T-cell (primary cell): ENCODE measurements around the gene PDZK1. TPM values are rescaled to one million over a fixed set of nuclear protein-coding genes. Genes with fewer than 3 reads are reported as not detected.
"Not testable (repeated sequence)": the region's sequence is repeated elsewhere in the genome, so short reads cannot be mapped to it uniquely, and the experiment has no call there.

Experiments used
- ATAC-seq, 4 experiments: fragments of 200-7000 bp in 3 of 4; fragments of 150-1000 bp in 1 of 4; cut with Tn5 transposase; replicated peaks in 1 of 4; 1 replicate in 3 of 4; 2 replicates in 1 of 4; pipeline ENCODE4 v1.10.0; 2021; ENCODE audit warnings: moderate library complexity in 3 of 4, mild to moderate bottlenecking in 2 of 4, moderate number of reproducible peaks in 1 of 4
- CTCF ChIA-PET, 2 donors: fragments of 300-600 bp; sonication (Branson Sonifier 250); formaldehyde crosslinking; loops; one replicate each; lab custom pipeline; 2022; ENCODE audit warnings: antibody characterized with exemption in 2 of 2; lab: Charles Lee
- POLR2A ChIA-PET, 2 donors: fragments of 300-600 bp; sonication (Branson Sonifier 250); formaldehyde crosslinking; loops; one replicate each; lab custom pipeline; 2022; ENCODE audit warnings: antibody characterized with exemption in 2 of 2; lab: Charles Lee
- DNase-seq, 35 experiments: peaks; one replicate each; pipeline versions ENCODE4 v3.0.0 to v3.0.0-alpha.2; 2013 to 2023
- H3K27ac ChIP-seq: one replicate; pipeline ENCODE4 v1.5.1; 2013; ENCODE audit warnings: low read length
- H3K27me3 ChIP-seq, 2 experiments: replicated peaks in 1 of 2; 1 replicate in 1 of 2; 2 replicates in 1 of 2; pipeline versions ENCODE4 v1.6.1 to v1.7.0; 2013; ENCODE audit warnings: low read length in 1 of 2, mixed read lengths in 1 of 2; ENCODE audit not compliant: control insufficient read depth in 2 of 2, insufficient read depth in 2 of 2; ENCODE audit errors: extremely low read depth in 1 of 2
- H3K36me3 ChIP-seq, 2 donors: 1 replicate in 1 of 2; 2 replicates in 1 of 2; pipeline versions ENCODE4 v1.6.1 to v1.7.0; 2013; ENCODE audit warnings: low read length in 1 of 2; ENCODE audit not compliant: control insufficient read depth in 2 of 2, insufficient read depth in 1 of 2; ENCODE audit errors: extremely low read depth in 1 of 2
- H3K4me1 ChIP-seq, 2 experiments: 1 replicate in 1 of 2; 2 replicates in 1 of 2; pipeline versions ENCODE4 v1.6.1 to v1.7.0; 2013; ENCODE audit warnings: low read length in 2 of 2, mixed read lengths in 1 of 2; ENCODE audit not compliant: insufficient read depth in 2 of 2, control insufficient read depth in 1 of 2; ENCODE audit errors: extremely low read depth in 1 of 2
- H3K4me3 ChIP-seq, 2 donors: 1 replicate in 1 of 2; 2 replicates in 1 of 2; pipeline versions ENCODE4 v1.5.1 to v1.7.0; 2013; ENCODE audit warnings: mild to moderate bottlenecking in 2 of 2, low read length in 1 of 2, moderate library complexity in 1 of 2; ENCODE audit not compliant: control insufficient read depth in 1 of 2; ENCODE audit errors: extremely low read depth in 1 of 2
- H3K9me3 ChIP-seq: 2 replicates; pipeline ENCODE4 v1.7.0; 2013
- H3K27ac Mint-ChIP-seq, 2 donors: one replicate each; pipeline ENCODE4 v1.8.0; 2020 to 2021; ENCODE audit warnings: mild to moderate bottlenecking in 2 of 2, mixed read lengths in 2 of 2
- H3K27me3 Mint-ChIP-seq, 2 donors: one replicate each; pipeline ENCODE4 v1.8.0; 2021 to 2022; ENCODE audit warnings: mixed read lengths in 2 of 2
- H3K36me3 Mint-ChIP-seq: one replicate; pipeline ENCODE4 v1.8.0; 2021; ENCODE audit warnings: mixed read lengths
- H3K4me1 Mint-ChIP-seq, 3 donors: one replicate each; pipeline ENCODE4 v1.8.0; 2020 to 2022; ENCODE audit warnings: mixed read lengths in 3 of 3, mild to moderate bottlenecking in 1 of 3
- H3K4me3 Mint-ChIP-seq, 3 donors: one replicate each; pipeline ENCODE4 v1.8.0; 2020 to 2022; ENCODE audit warnings: mild to moderate bottlenecking in 3 of 3, mixed read lengths in 3 of 3, moderate library complexity in 3 of 3
- H3K9me3 Mint-ChIP-seq, 3 donors: one replicate each; pipeline ENCODE4 v1.8.0; 2020 to 2022; ENCODE audit warnings: mixed read lengths in 3 of 3
- whole genome bisulfite sequencing: methylation state at CpG from one replicate; pipeline ENCODE4 v1.1.5; 2013; ENCODE audit warnings: missing lambda C conversion rate; ENCODE audit not compliant: insufficient coverage; 5-methylcytosine and 5-hydroxymethylcytosine counted together
- total RNA-seq, 35 experiments: library from RNA in 6 of 35; stranded (reverse) in 6 of 35; fragments of 120-200 nt in 1 of 35; gene quantifications; one replicate each; pipeline versions ENCODE4 v1.2.1 to v1.2.4 and lab custom pipeline; 2013 to 2026

Gene PDZK1
- total RNA-seq, 5 donors from 2014 or later (not counting 1 experiment from before 2014, with no cell fraction given), result 0.39 TPM; not detected in 4

GRCh38 chr1:145641886-145642285, 65.3 kb downstream of the PDZK1 start:
- H3K4me1 Mint-ChIP-seq, H3K27ac Mint-ChIP-seq, H3K4me3 Mint-ChIP-seq, ATAC-seq, POLR2A ChIA-PET, H3K27me3 ChIP-seq, H3K4me1 ChIP-seq, H3K9me3 Mint-ChIP-seq, H3K9me3 ChIP-seq, H3K27ac ChIP-seq, H3K36me3 ChIP-seq, H3K27me3 Mint-ChIP-seq, DNase-seq, CTCF ChIA-PET, H3K36me3 Mint-ChIP-seq, H3K4me3 ChIP-seq: not testable (repeated sequence)
- WGBS, result no CpG with 5 or more reads among the region's 2 CpGs

- H3K9me3 Mint-ChIP-seq, H3K4me3 ChIP-seq, H3K27ac ChIP-seq, H3K36me3 Mint-ChIP-seq, H3K27me3 Mint-ChIP-seq, H3K36me3 ChIP-seq, DNase-seq, H3K4me3 Mint-ChIP-seq, CTCF ChIA-PET, H3K27me3 ChIP-seq, H3K27ac Mint-ChIP-seq, H3K4me1 Mint-ChIP-seq, H3K4me1 ChIP-seq, ATAC-seq, POLR2A ChIA-PET, H3K9me3 ChIP-seq: not testable (repeated sequence)
- no CpG with 5 or more reads among the region's 1 CpG for WGBS
Observed at GRCh38 chr1:145636237-145636636, 70.9 kb downstream of the PDZK1 start.

- H3K4me1 Mint-ChIP-seq, H3K36me3 Mint-ChIP-seq, H3K4me1 ChIP-seq, H3K27ac ChIP-seq, H3K9me3 ChIP-seq, ATAC-seq, POLR2A ChIA-PET, CTCF ChIA-PET, H3K4me3 Mint-ChIP-seq, DNase-seq, H3K27me3 ChIP-seq, H3K27me3 Mint-ChIP-seq, H3K36me3 ChIP-seq, H3K27ac Mint-ChIP-seq, H3K4me3 ChIP-seq, H3K9me3 Mint-ChIP-seq: not testable (repeated sequence)
- no CpG with 5 or more reads among the region's 1 CpG for WGBS
Observed at GRCh38 chr1:145622177-145622576, 85.0 kb downstream of the PDZK1 start.

Other genes starting within 250 kb of the PDZK1 start
- 10 to 100 TPM; 30.3 to 46.2 (median 35.0) TPM for gene GPR89A, start 99.4 kb downstream of the PDZK1 start, total RNA-seq
- 1 to 10 TPM in 3 of 5 donors, under 1 TPM in 2; 0.53 to 9.1 (median 1.7) TPM for gene CD160, start 12.1 kb upstream of the PDZK1 start, total RNA-seq
- gene RNF115, start 116.7 kb upstream of the PDZK1 start, total RNA-seq, result 10 to 100 TPM; 12.0 to 17.5 (median 13.4) TPM
- gene POLR3C, start 116.8 kb upstream of the PDZK1 start, total RNA-seq, result 10 to 100 TPM; 24.5 to 42.0 (median 38.2) TPM
- 1 to 10 TPM; 2.8 to 7.6 (median 6.3) TPM for gene NUDT17, start 138.3 kb upstream of the PDZK1 start, total RNA-seq
- 10 to 100 TPM; 22.1 to 28.3 (median 26.8) TPM for gene PIAS3, start 151.7 kb upstream of the PDZK1 start, total RNA-seq
- under 1 TPM in 1 of 5 donors, not detected in 4; 0.09 TPM for gene ANKRD35, start 178.5 kb upstream of the PDZK1 start, total RNA-seq
- 1 to 10 TPM; 1.7 to 5.1 (median 2.4) TPM for gene ITGA10, start 202.7 kb upstream of the PDZK1 start, total RNA-seq
- 10 to 100 TPM; 18.8 to 36.3 (median 34.4) TPM for gene PEX11B, start 211.3 kb upstream of the PDZK1 start, total RNA-seq
- 100 to 1,000 TPM; 124 to 153 (median 130) TPM for gene RBM8A, start 220.1 kb upstream of the PDZK1 start, total RNA-seq